ENCODE measurements around the gene RPS21. TPM values are rescaled to one million over a fixed set of nuclear protein-coding genes. Genes with fewer than 3 reads are reported as not detected.
A peak's percentile ranks its signal among the peaks of the same experiment; 100 is the strongest.

The RPS21 gene
- polyA plus RNA-seq, 1 of the 3 experiments (the other 2 are of a cell fraction): 16,625 TPM

- POLR2A ChIA-PET: interaction anchor here (1.0 to 1.7 kb wide), 2 partner anchors 19 to 233 kb away, joined by 3 to 5 read pairs; partner anchors contain the start of gene SLCO4A1
Measured at GRCh38 chr20:62409931-62410745, 23.2 kb downstream of the RPS21 start.

GRCh38 chr20:62410746-62411478 is 24.0 kb downstream of the RPS21 start:
- H3K27me3 ChIP-seq (ENCODE audit: insufficient read depth): no peaks in the 10 kb centered on the region
- peaks cover 5% of the 10 kb centered on the region; the same call in 1 of the 2 replicates for H3K79me2 ChIP-seq (ENCODE audit: insufficient read depth)
- no peaks in the 10 kb centered on the region for H3K36me3 ChIP-seq (replicated peaks in 1 of 2; ENCODE audit: control insufficient read depth in 1 of 2, insufficient read depth in 2 of 2, low read length in 1 of 2)
- 0 out of 2 replicates have a peak, but pooled peaks cover under 1% of the 10 kb centered on the region for H4K20me1 ChIP-seq (ENCODE audit: insufficient read depth)
- peaks cover 0 to 37% of the 10 kb centered on the region in 2 experiments; a peak in 1 of 4 replicates for H3K4me1 ChIP-seq (ENCODE audit: control insufficient read depth in 1 of 2, insufficient read depth in 2 of 2, low read depth in 1 of 2, low read length in 1 of 2)
- no peak overlapping the region for H3K4me3 ChIP-seq (ENCODE audit: low read depth in 2 of 2, low read length in 1 of 2)
- TF ChIP-seq SMC3 (IDR thresholded peaks at IDR 0.05; ENCODE audit: low read depth, low read length): no peak
- TF ChIP-seq RAD21 (IDR thresholded peaks at IDR 0.05; ENCODE audit: low read length): no peak
- no peak for TF ChIP-seq YY1 (IDR thresholded peaks at IDR 0.05; ENCODE audit: low read depth)
- TF ChIP-seq NRF1 (IDR thresholded peaks at IDR 0.05; ENCODE audit: low read depth, low read length): no peak
- no peak for TF ChIP-seq TEAD4 (IDR thresholded peaks at IDR 0.05; ENCODE audit: borderline replicate concordance, insufficient read depth)
- no peak for TF ChIP-seq SIN3A (IDR thresholded peaks at IDR 0.05; ENCODE audit: borderline replicate concordance, low read depth, low read length)
- no peak for TF ChIP-seq PBX3 (IDR thresholded peaks at IDR 0.05)
- no peaks in the 10 kb centered on the region for H3K9me2 ChIP-seq
- no peak overlapping the region for H3K27ac ChIP-seq (ENCODE audit: low read depth in 2 of 2, low read length in 1 of 2)
- no peak for DNase-seq
- no peaks in the 10 kb centered on the region for H3K9me3 ChIP-seq
- 46% methylated on average over 5 of the region's 19 CpGs for WGBS (ENCODE audit: low lambda C conversion rate)
- no peak overlapping the region for H3K4me2 ChIP-seq
- no peaks in the 10 kb centered on the region for H3F3A ChIP-seq (replicated peaks; ENCODE audit: insufficient read depth)
- H3K9ac ChIP-seq: no peak overlapping the region
- ChIA-PET CTCF (interaction anchor here (0.6 to 4.2 kb wide), 45 partner anchors 9 to 598 kb away, joined by 3 to 65 read pairs (median 5); no protein-coding TSS in a partner anchor), POLR2A (interaction anchor here (0.6 to 1.7 kb wide), 2 partner anchors 20 to 240 kb away, joined by 3 to 5 read pairs; no protein-coding TSS in a partner anchor)
- no peak overlapping the region for H2AFZ ChIP-seq (ENCODE audit: low read depth)

More at GRCh38 chr20:62409931-62410745, 23.2 kb downstream of the RPS21 start:
- Histone ChIP-seq H3K4me3 (ENCODE audit: low read depth in 2 of 2, low read length in 1 of 2) (no peak overlapping the region; a peak in 1 of 4 replicates), H3K27me3 (ENCODE audit: insufficient read depth) (no peaks in the 10 kb centered on the region), H3F3A (replicated peaks; ENCODE audit: insufficient read depth) (no peaks in the 10 kb centered on the region), H3K79me2 (ENCODE audit: insufficient read depth) (peaks cover 5% of the 10 kb centered on the region; the same call in 1 of the 2 replicates), H3K4me1 (ENCODE audit: control insufficient read depth in 1 of 2, insufficient read depth in 2 of 2, low read depth in 1 of 2, low read length in 1 of 2) (peaks cover 0 to 44% of the 10 kb centered on the region in 2 experiments; a peak in 1 of 4 replicates), H3K4me2 (no peak overlapping the region), H2AFZ (ENCODE audit: low read depth) (no peak overlapping the region), H3K9me3 (no peaks in the 10 kb centered on the region), H3K36me3 (replicated peaks in 1 of 2; ENCODE audit: control insufficient read depth in 1 of 2, insufficient read depth in 2 of 2, low read length in 1 of 2) (no peaks in the 10 kb centered on the region), H4K20me1 (ENCODE audit: insufficient read depth) (peaks cover 5% of the 10 kb centered on the region; the same call in 1 of the 2 replicates), H3K9me2 (no peaks in the 10 kb centered on the region), H3K27ac (ENCODE audit: low read depth in 2 of 2, low read length in 1 of 2) (no peak overlapping the region; a peak in 1 of 4 replicates), H3K9ac (no peak overlapping the region)
- TF ChIP-seq CTCF (IDR thresholded peaks at IDR 0.05) (peak; percentile 64), RAD21 (IDR thresholded peaks at IDR 0.05; ENCODE audit: low read length) (peak; percentile 70), SMC3 (IDR thresholded peaks at IDR 0.05; ENCODE audit: low read depth, low read length) (peak; percentile 52), MXI1 (IDR thresholded peaks at IDR 0.05; ENCODE audit: low read depth, low read length) (no peak), USF1 (IDR thresholded peaks at IDR 0.05; ENCODE audit: borderline replicate concordance, low read depth) (no peak)
- CTCF ChIA-PET: interaction anchor here (0.6 to 4.2 kb wide), 65 partner anchors 9 to 970 kb away, joined by 3 to 65 read pairs (median 4); partner anchors contain the start of genes ADRM1 and LAMA5
- 4% methylated on average over 10 of the region's 30 CpGs for WGBS (ENCODE audit: low lambda C conversion rate)
- DNase-seq: peak; percentile 92
